Ovary (tissue), 10 donors: ENCODE data around the gene PPAT. TPM values are rescaled to one million over a fixed set of nuclear protein-coding genes. Genes with fewer than 3 reads are reported as not detected.

Source experiments
- DNase-seq, 5 donors: peaks; one replicate each; pipeline ENCODE4 v3.0.0-alpha.2; 2019 to 2020
- H3K27ac ChIP-seq, 2 donors: fragments of 200-600 bp; one replicate each; pipeline versions ENCODE4 v1.5.1 to v1.8.0; 2019 to 2022
- H3K27me3 ChIP-seq: fragments of 200-600 bp; one replicate; pipeline ENCODE4 v1.8.0; 2022
- H3K36me3 ChIP-seq: fragments of 200-600 bp; sonication (generic); one replicate; pipeline ENCODE4 v1.5.1; 2019
- H3K4me1 ChIP-seq: one replicate; pipeline ENCODE4 v1.8.1; 2013; ENCODE audit warnings: mild to moderate bottlenecking, moderate library complexity; ENCODE audit not compliant: insufficient read depth
- H3K4me3 ChIP-seq: fragments of 200-600 bp; sonication (generic); one replicate; pipeline ENCODE4 v1.5.1; 2017
- H3K9me3 ChIP-seq, 2 donors: fragments of 200-600 bp in 1 of 2; sonication (generic) in 1 of 2; one replicate each; pipeline versions ENCODE4 v1.5.1 to v1.8.1; 2013 to 2019; ENCODE audit warnings: mild to moderate bottlenecking in 1 of 2, moderate library complexity in 1 of 2
- CTCF ChIP-seq, 3 donors: fragments of 450-650 bp in 2 of 3; fragments of 200-600 bp in 1 of 3; IDR thresholded peaks; one replicate each; pipeline versions ENCODE4 v1.5.1 to v1.8.0; 2016 to 2022; ENCODE audit warnings: antibody characterized with exemption in 3 of 3, mild to moderate bottlenecking in 1 of 3
- EP300 ChIP-seq: sonication (generic); formaldehyde crosslinking; IDR thresholded peaks from one replicate; pipeline ENCODE4 v1.6.1; 2017; ENCODE audit warnings: antibody characterized with exemption
- POLR2A ChIP-seq: fragments of 450-650 bp; IDR thresholded peaks from one replicate; pipeline ENCODE4 v1.6.1; 2017; ENCODE audit warnings: antibody characterized with exemption, mild to moderate bottlenecking, moderate library complexity
- WGBS, 3 donors: extraction: QIAGEN DNeasy Blood & Tissue Kit in 1 of 3; methylation state at CpG; one replicate each; pipeline versions ENCODE4 v1.1.5 to v1.1.7; 2013 to 2017; 5-methylcytosine and 5-hydroxymethylcytosine counted together
- intact Hi-C, 4 donors: fragments of 100-400 bp; cut with DNase I; formaldehyde crosslinking; loops; one replicate each; pipeline versions ENCODE4 v1.11.0 to v1.15.1; 2022 to 2023
- long read RNA-seq, 3 donors: library from polyadenylated mRNA in 2 of 3; unstranded in 2 of 3; transcript quantifications; one replicate each; pipeline ENCODE4 v2.0.0 and lab custom pipeline, GENCODE V29; 2021 to 2026
- polyA plus RNA-seq, 2 donors: library from polyadenylated mRNA; stranded (reverse); fragments of 200-250 nt in 1 of 2; fragments of 350-450 nt in 1 of 2; fragmentation: Illumina TruSeq in 1 of 2; extraction: RNeasy Lipid Tissue Mini Kit (QIAGEN cat#74804) in 1 of 2; gene quantifications; one replicate each; pipeline ENCODE4 v1.2.3, GENCODE V29; 2013 to 2014
- total RNA-seq, 7 donors: library from RNA; depleted of rRNA in 2 of 7; stranded (reverse); fragments of >200 nt in 2 of 7; fragmentation: NEBNext Ultra II Directional in 3 of 7; extraction: Animal tissue kit (Norgen Biotek cat#: 25700) in 3 of 7; gene quantifications; one replicate each; pipeline versions ENCODE4 v1.1.0 to v1.2.4, GENCODE V29; 2016 to 2023
- donor health status: DM: no; HTN: no; CAD: no; lungs with moderate emphysema.
- donor health status: DM: no; HTN: no; CAD: no.
- donor health status: Bipolar disorder and iron deficiency.
- donor health status: DM: yes; HTN: yes; CAD: no.
- donor health status: DM: no; HTN: no; CAD: no.
- donor health status: DM: yes; HTN: yes; CAD: no.

The PPAT gene
- 10 to 100 TPM in 6 of 7 donors, 1 to 10 TPM in 1; 6.2 to 14.8 (median 12.5) TPM for total RNA-seq
- 1 to 10 TPM; 4.7 to 8.0 TPM for polyA plus RNA-seq
- long read RNA-seq, donor 1, transcript PPAT-201 (11 exons, 3,682 nt), result major isoform, 44 of 52 reads
- long read RNA-seq, donor 1, partial matches to known transcripts, result 3 of 52 reads
- long read RNA-seq, donor 1, other reads (novel, unspliced or antisense), result 5 of 52 reads
- long read RNA-seq, donor 2, transcript PPAT-201 (11 exons, 3,682 nt), result major isoform, 12 of 31 reads
- long read RNA-seq, donor 2, partial matches to known transcripts, result 19 of 31 reads
- long read RNA-seq, donor 2, other reads (novel, unspliced or antisense), result 0 of 31 reads
- long read RNA-seq, donor 3, transcript PPAT-201 (11 exons, 3,682 nt), result major isoform, 22 of 26 reads
- long read RNA-seq, donor 3, partial matches to known transcripts, result 1 of 26 reads
- long read RNA-seq, donor 3, other reads (novel, unspliced or antisense), result 3 of 26 reads

GRCh38 chr4:56435140-56435926 lies at the start of gene PPAT:
Gene PPAT (minus strand): TSS chr4:56435615. CDS start chr4:56435477, 138 bp downstream.
- Histone ChIP-seq H3K27me3 (no peaks in the 10 kb centered on the region), H3K27ac (peak within 1 kb of the TSS; percentile 6 to 93), H3K9me3 (no peaks in the 10 kb centered on the region), H3K36me3 (no peaks in the 10 kb centered on the region), H3K4me1 (peaks cover 5% of the 10 kb centered on the region), H3K4me3 (peak within 1 kb of the TSS; percentile 84)
- TF ChIP-seq CTCF (IDR thresholded peaks at IDR 0.05) (peak; percentile 48 to 72 (median 67)), POLR2A (peak; percentile 74), EP300 (no peak)
- peak; percentile 96 to 98 (median 98) for DNase-seq
- intact Hi-C loops, result no loop called here
- WGBS, 3 donors, result 0 to 1% (median 0%) methylated on average over 53 to 61 of the region's 61 CpGs

- H3K36me3 ChIP-seq, result no peaks in the 10 kb centered on the region
- no peak for DNase-seq
- no peak overlapping the region for H3K4me3 ChIP-seq
- intact Hi-C loops, result no loop called here
- H3K9me3 ChIP-seq, result no peaks in the 10 kb centered on the region
- WGBS, 3 donors, result 87 to 89% (median 87%) methylated on average over 3 of the region's 3 CpGs
- no peak overlapping the region for H3K27ac ChIP-seq
- TF ChIP-seq POLR2A (no peak), CTCF (IDR thresholded peaks at IDR 0.05) (no peak), EP300 (no peak)
- H3K27me3 ChIP-seq, result no peaks in the 10 kb centered on the region
- H3K4me1 ChIP-seq, result no peaks in the 10 kb centered on the region
Observed at GRCh38 chr4:56480691-56481090, 45.3 kb upstream of the PPAT start.

- Histone ChIP-seq H3K9me3 (no peaks in the 10 kb centered on the region), H3K27ac (no peak overlapping the region), H3K4me1 (no peaks in the 10 kb centered on the region), H3K36me3 (no peaks in the 10 kb centered on the region), H3K27me3 (no peaks in the 10 kb centered on the region), H3K4me3 (no peak overlapping the region)
- TF ChIP-seq CTCF (IDR thresholded peaks at IDR 0.05) (no peak), EP300 (no peak), POLR2A (no peak)
- DNase-seq, result no peak
- 86 to 94% (median 92%) methylated on average over 5 of the region's 5 CpGs for WGBS, 3 donors
- intact Hi-C loops, result no loop called here
Observed at GRCh38 chr4:56477192-56477702, 41.8 kb upstream of the PPAT start.

GRCh38 chr4:56475917-56476316 lies 40.5 kb upstream of the PPAT start:
- no peaks in the 10 kb centered on the region for H3K27me3 ChIP-seq
- 81 to 95% (median 85%) methylated on average over 2 of the region's 2 CpGs for WGBS, 3 donors
- H3K27ac ChIP-seq, result no peak overlapping the region
- TF ChIP-seq POLR2A, result no peak
- TF ChIP-seq CTCF (IDR thresholded peaks at IDR 0.05), result no peak
- no peak for TF ChIP-seq EP300
- no peak for DNase-seq
- H3K4me3 ChIP-seq, result no peak overlapping the region
- no peaks in the 10 kb centered on the region for H3K36me3 ChIP-seq
- intact Hi-C loops, result no loop called here
- no peaks in the 10 kb centered on the region for H3K9me3 ChIP-seq
- H3K4me1 ChIP-seq, result no peaks in the 10 kb centered on the region
